RCC 7860 (cell line): ENCODE results near the gene GPR63.
"Not testable (repeated sequence)": the region's sequence is repeated elsewhere in the genome, so short reads cannot be mapped to it uniquely, and the experiment has no call there.

Source experiments
- DNase-seq: peaks from one replicate; pipeline ENCODE4 v3.0.0-alpha.2; 2015; ENCODE audit warnings: low spot score
- FAIRE-seq: peaks from 2 replicates; lab custom pipeline; 2012; peaks lifted over from hg19 to GRCh38; lab: Jason Lieb, UNC

Gene GPR63, protein sequence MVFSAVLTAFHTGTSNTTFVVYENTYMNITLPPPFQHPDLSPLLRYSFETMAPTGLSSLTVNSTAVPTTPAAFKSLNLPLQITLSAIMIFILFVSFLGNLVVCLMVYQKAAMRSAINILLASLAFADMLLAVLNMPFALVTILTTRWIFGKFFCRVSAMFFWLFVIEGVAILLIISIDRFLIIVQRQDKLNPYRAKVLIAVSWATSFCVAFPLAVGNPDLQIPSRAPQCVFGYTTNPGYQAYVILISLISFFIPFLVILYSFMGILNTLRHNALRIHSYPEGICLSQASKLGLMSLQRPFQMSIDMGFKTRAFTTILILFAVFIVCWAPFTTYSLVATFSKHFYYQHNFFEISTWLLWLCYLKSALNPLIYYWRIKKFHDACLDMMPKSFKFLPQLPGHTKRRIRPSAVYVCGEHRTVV

GRCh38 chr6:96837081-96837971 lies at the start of gene GPR63:
GPR63 (minus strand) TSS chr6:96837477; CDS start chr6:96799731, 37,746 bp downstream.
- DNase-seq (peak; percentile 62), FAIRE-seq (no peak)

- FAIRE-seq = no peak
- DNase-seq = no peak
Measured at GRCh38 chr6:96886519-96886918, 49.2 kb upstream of the GPR63 start.

DNA sequence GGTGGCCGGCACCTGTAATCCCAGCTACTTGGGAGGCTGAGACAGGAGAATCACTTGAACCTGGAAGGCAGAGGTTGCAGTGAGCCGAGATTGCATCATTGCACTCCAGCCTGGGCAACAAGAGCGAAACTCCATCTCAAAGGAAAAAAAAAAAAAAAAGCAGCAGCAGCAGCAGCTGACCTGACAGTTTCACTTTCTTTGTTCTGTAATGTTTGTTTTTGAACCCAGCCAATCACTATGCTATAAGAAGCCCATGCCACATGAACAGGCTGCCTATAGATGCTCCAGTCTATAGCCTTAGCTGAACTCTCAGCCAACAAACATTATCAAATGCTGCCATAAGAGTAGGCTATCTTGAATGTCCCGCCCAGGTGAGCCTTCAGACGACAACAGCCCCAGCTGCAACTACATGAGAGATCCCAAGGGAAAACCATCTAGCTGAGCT lies 47.9 kb upstream of the GPR63 start:
- not testable (repeated sequence) for DNase-seq, FAIRE-seq

GRCh38 chr6:96878143-96878542 lies 40.9 kb upstream of the GPR63 start:
- DNase-seq = no peak
- no peak for FAIRE-seq

DNA sequence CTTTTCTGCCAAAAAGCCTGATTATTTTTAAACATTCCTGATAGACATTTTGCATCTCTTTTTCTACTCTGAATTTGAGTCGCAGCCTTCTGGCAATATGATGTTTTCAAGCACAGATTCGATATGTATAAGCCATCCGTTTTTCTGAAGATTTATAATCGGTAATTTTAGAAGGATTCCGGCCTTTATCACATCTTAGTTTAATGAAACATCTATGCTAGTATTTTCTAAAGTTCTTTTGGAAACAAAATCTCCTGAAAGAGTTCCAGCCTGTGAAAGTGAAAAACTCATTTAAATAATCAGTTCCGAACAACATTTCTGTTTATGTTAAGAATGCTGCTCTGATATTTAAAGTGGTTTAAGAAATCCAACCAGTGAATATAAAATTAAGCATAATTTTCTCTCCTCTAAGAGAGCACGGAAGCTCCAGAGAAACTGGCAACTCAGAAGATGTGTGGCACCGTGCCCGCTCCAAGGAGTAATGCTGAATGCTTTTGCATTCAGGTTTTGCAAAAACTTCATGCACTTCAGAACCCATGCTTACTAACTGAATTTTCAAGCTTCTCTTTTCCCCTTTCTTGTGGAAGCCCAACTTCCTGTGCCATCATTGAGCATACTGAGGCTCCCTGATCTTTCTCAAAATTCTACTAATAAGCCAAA lies 39.7 kb upstream of the GPR63 start:
- DNase-seq = no peak
- no peak for FAIRE-seq

DNA sequence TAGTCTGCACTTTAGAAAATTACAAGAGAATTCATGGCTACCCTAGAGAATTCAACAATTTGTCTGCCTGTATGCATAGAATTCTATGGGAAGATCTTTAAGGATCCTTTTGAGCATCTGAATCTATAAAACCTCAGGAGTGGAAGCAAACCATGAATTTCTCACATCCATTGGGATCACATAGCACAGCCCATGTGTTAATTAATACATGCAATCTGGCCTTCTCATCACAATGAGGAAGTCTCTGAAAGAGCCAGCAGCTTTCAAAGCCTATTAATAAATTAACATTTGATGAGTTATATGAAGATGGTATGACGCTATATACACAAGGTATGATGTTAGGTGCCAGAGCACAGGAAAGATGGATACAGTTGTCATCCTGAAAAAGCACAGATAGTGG lies 35.7 kb upstream of the GPR63 start:
- FAIRE-seq (no peak), DNase-seq (no peak)

DNA sequence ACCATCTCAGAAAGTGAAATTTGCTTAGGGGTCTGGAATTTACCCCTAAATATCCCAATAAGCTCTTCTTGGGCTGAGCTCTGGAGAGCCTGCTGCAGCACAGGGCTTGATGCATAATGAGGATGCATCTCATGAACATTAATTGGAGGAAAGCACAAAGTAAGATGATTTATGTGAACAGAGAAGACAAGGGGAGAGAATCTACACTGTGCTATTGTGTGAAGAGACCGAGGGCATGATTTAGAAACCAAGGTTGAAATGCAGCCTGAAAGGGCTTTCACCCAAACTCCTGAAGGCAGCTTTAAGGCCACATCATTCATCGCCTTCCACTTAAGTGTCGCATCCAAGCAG lies 27.8 kb upstream of the GPR63 start:
- DNase-seq (no peak), FAIRE-seq (no peak)

- FAIRE-seq (no peak), DNase-seq (no peak)
Measured at GRCh38 chr6:96864216-96865054, 27.2 kb upstream of the GPR63 start.

DNA sequence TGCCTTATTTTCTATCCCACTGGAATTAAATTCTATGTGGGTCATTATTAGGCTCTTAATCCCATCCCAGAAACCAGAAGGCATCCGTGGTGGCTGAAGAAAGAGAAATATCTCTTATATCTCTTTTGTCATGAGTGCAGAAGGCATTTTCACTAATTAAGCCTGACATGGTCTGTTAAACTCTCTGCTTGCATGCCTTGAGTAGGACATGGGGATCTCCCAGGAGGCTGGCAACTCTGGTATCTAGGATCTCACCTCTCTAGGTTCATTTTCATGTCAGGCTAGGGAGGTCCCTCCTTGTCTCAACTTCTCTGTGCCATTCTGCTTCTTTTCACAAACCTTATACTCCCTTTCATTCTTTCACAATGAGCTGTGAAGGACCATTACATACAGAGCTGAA lies 25.3 kb upstream of the GPR63 start:
- DNase-seq = no peak
- FAIRE-seq = no peak

DNA sequence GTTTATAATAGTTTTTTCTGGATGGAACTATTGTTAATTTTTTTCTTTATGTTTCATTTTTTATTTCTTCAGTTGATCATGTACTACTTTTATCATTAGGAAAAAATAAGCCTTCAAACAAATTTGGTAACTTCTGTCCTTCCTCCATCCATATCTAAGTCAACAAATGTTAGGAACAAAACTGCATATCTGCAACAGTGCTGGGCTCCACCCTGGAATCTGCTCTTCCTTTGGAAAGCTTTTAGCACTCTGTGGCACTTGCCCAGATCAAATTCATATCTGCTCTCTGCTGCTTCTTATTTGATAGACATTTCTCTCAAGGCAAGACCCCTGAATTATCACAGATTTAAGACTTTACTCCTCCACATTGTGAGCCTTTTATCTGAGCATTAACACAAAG lies 24.3 kb upstream of the GPR63 start:
- no peak for DNase-seq
- FAIRE-seq = no peak

GRCh38 chr6:96856856-96857255 lies 19.6 kb upstream of the GPR63 start:
- DNase-seq (no peak), FAIRE-seq (no peak)

- DNase-seq = no peak
- no peak for FAIRE-seq
Measured at GRCh38 chr6:96853083-96853482, 15.8 kb upstream of the GPR63 start.

- FAIRE-seq = no peak
- DNase-seq = no peak
Measured at GRCh38 chr6:96852605-96853004, 15.3 kb upstream of the GPR63 start.

GRCh38 chr6:96851858-96852257 lies 14.6 kb upstream of the GPR63 start:
- no peak for FAIRE-seq
- no peak for DNase-seq

GRCh38 chr6:96849615-96850014 lies 12.3 kb upstream of the GPR63 start:
- DNase-seq = no peak
- no peak for FAIRE-seq

DNA sequence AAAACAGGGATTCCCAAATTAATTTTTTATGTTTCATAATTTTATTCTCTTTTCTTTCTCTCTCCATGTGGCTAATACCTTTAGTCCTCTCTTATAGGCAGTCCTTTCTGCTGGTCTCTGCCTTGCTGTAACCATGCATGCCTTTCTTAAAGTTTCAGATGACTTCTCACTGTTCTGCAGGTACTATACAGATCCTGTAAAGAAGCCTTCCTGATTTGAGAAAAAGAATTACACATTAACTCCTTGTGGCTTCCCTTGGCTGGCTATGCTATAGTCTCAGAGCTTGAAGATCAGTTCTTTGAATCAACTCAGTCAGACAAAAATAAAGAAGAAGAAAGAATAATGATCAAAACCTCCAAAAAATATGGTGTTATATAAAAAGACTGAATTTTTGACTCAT lies 7.3 kb upstream of the GPR63 start:
- FAIRE-seq (no peak), DNase-seq (no peak)

DNA sequence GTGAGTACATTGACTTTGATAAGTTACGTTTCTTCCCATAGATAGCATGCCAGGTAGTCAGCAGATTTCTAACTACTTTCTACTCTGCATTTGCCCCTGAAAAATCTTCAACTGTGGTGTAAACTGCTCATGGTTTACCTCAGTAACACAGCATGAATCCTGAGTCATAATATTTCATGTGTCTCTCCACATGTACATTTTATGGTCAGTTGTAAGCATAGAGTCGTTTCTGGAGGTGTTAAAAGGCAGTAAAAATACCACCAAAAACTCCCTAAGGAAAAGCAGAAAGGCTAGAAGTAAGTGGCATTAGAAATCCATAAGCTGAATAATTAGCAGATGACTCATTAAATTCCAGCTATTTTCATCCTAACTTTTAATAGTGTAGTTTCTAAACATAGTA lies 4.1 kb upstream of the GPR63 start:
- no peak for FAIRE-seq
- no peak for DNase-seq

DNA sequence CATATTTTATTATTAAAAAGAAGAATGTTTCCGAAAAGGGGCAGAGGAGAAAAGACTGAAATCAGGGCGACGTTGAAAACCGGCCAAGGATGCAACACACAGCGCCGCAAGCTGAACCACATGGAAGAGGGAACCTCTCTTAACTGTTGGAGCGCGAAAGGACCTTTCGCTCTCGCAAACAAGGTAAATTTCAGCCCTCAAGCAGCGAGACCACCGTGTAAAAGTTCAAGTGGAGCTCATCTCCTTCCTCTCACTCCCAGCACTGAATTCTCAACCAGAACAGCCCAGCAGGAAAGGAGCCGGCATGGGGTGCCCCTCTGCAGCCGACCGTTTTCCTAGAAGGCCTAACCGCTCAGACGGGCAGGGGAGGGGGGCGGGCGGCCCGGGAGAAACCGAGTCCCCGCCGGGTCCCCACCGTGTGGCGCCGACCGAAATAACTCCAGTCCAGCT lies 621 bp downstream of the GPR63 start:
- no peak for DNase-seq
- no peak for FAIRE-seq

DNA sequence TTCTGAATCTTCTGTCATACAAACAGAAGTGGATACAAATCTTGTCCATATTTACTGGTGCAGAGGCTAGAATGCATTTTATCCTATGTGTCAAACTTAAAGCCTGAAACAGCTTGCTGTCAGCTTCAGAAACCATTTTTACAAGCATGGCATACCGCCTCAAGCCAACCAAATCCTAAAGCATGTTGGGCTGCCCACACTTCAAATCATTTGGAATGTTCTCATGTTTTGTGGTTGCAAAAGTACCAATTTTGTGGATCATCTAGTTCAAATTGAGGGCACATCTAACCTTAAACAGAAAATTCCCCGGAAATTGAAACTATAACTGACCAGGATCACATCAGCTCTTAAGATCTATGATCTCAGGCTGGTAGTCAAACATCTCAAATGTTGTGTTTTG lies 3.2 kb downstream of the GPR63 start:
- no peak for FAIRE-seq
- no peak for DNase-seq

GRCh38 chr6:96832780-96833179 lies 4.5 kb downstream of the GPR63 start:
- FAIRE-seq (no peak), DNase-seq (no peak)
